ES-I3 (cell line): ENCODE measurements around the gene HBM.
"Not testable (repeated sequence)": the region's sequence is repeated elsewhere in the genome, so short reads cannot be mapped to it uniquely, and the experiment has no call there.

Experiments used
- H3K36me3 ChIP-seq: 2 replicates; pipeline ENCODE4 v1.6.1; 2013; ENCODE audit warnings: mild to moderate bottlenecking, low read length, control low read depth, moderate library complexity; ENCODE audit not compliant: insufficient read depth
- H3K4me1 ChIP-seq: 2 replicates; pipeline ENCODE4 v1.6.1; 2013; ENCODE audit warnings: mild to moderate bottlenecking, control low read depth, low read length; ENCODE audit not compliant: insufficient read depth
- H3K9ac ChIP-seq: 2 replicates; pipeline ENCODE4 v1.6.1; 2013; ENCODE audit warnings: low read depth, mild to moderate bottlenecking, low read length, moderate library complexity
- H3K9me3 ChIP-seq: 2 replicates; pipeline ENCODE4 v1.6.1; 2013; ENCODE audit warnings: mild to moderate bottlenecking, low read length, moderate library complexity; ENCODE audit not compliant: control insufficient read depth, insufficient read depth

Gene HBM

GRCh38 chr16:155031-155398 lies 10.8 kb upstream of the HBM start:
- H3K36me3 ChIP-seq = no peaks in the 10 kb centered on the region
- H3K4me1 ChIP-seq = no peaks in the 10 kb centered on the region
- H3K9me3 ChIP-seq = no peaks in the 10 kb centered on the region
- no peak overlapping the region for H3K9ac ChIP-seq

GRCh38 chr16:159136-159849 lies 6.5 kb upstream of the HBM start:
- H3K36me3 ChIP-seq = no peaks in the 10 kb centered on the region
- H3K4me1 ChIP-seq = no peaks in the 10 kb centered on the region
- no peak overlapping the region for H3K9ac ChIP-seq
- H3K9me3 ChIP-seq = no peaks in the 10 kb centered on the region

DNA sequence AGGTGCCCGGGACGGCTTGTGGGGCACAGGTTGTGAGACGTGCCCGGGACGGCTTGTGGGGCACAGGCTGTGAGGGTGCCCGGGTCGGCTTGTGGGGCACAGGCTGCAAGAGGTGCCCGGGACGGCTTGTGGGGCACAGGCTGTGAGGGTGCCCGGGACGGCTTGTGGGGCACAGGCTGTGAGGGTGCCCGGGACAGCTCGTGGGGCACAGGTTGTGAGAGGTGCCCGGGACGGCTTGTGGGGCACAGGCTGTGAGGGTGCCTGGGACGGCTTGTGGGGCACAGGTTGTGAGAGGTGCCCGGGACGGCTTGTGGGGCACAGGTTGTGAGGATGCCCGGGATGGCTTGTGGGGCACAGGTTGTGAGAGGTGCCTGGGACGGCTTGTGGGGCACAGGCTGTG lies 5.5 kb upstream of the HBM start:
- H3K9ac ChIP-seq, H3K36me3 ChIP-seq, H3K4me1 ChIP-seq, H3K9me3 ChIP-seq: not testable (repeated sequence)

DNA sequence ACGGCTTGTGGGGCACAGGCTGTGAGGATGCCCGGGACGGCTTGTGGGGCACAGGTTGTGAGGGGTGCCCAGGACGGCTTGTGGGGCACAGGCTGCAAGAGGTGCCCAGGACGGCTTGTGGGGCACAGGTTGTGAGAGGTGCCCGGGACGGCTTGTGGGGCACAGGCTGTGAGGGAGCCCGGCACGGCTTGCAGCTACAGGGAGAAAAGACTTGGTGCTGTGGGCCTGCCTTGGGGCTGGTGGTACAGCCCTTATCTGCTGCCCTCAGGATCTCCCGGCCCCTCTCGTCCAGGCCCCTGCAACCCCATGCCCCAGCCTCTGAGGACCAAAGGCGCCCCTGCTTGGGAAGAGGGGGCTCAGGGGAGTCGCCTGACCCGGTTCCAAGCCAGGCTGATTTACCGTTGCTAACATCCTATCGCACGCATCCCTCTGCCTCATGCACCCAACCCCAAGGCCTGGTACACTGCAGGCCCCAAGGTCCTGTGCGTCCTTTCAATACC lies 5.0 kb upstream of the HBM start:
- no peaks in the 10 kb centered on the region for H3K36me3 ChIP-seq
- no peaks in the 10 kb centered on the region for H3K4me1 ChIP-seq
- no peaks in the 10 kb centered on the region for H3K9me3 ChIP-seq
- no peak overlapping the region for H3K9ac ChIP-seq

GRCh38 chr16:162271-162991 lies 3.3 kb upstream of the HBM start:
- Histone ChIP-seq H3K9me3 (no peaks in the 10 kb centered on the region), H3K4me1 (0 out of 2 replicates have a peak, but pooled peaks cover 4% of the 10 kb centered on the region), H3K36me3 (no peaks in the 10 kb centered on the region), H3K9ac (no peak overlapping the region)

DNA sequence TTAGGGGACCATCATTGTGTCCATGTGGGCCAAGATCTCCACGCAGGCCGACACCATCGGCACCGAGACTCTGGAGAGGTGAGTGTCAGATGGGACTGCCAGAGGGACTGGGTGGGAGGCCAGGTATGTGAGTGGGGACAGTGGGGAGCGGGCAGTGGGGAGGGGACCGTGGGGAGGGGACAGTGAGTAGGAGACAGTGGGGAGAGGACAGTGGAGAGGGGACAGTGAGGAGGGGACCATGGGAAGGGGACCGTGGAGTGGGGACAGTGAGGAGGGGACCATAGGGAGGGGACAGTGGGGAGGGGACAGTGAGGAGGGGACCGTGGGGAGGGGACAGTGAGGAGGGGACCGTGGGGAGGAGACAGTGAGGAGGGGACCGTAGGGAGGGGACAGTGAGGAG lies 2.6 kb upstream of the HBM start:
- H3K4me1 ChIP-seq, H3K36me3 ChIP-seq, H3K9ac ChIP-seq, H3K9me3 ChIP-seq: not testable (repeated sequence)

- not testable (repeated sequence) for H3K9me3 ChIP-seq, H3K4me1 ChIP-seq, H3K9ac ChIP-seq, H3K36me3 ChIP-seq
These were observed 2.1 kb upstream of the HBM start for GRCh38 chr16:163696-164095.

- H3K36me3 ChIP-seq, H3K4me1 ChIP-seq, H3K9me3 ChIP-seq, H3K9ac ChIP-seq: not testable (repeated sequence)
These were observed 1.5 kb upstream of the HBM start for GRCh38 chr16:164134-164823.

DNA sequence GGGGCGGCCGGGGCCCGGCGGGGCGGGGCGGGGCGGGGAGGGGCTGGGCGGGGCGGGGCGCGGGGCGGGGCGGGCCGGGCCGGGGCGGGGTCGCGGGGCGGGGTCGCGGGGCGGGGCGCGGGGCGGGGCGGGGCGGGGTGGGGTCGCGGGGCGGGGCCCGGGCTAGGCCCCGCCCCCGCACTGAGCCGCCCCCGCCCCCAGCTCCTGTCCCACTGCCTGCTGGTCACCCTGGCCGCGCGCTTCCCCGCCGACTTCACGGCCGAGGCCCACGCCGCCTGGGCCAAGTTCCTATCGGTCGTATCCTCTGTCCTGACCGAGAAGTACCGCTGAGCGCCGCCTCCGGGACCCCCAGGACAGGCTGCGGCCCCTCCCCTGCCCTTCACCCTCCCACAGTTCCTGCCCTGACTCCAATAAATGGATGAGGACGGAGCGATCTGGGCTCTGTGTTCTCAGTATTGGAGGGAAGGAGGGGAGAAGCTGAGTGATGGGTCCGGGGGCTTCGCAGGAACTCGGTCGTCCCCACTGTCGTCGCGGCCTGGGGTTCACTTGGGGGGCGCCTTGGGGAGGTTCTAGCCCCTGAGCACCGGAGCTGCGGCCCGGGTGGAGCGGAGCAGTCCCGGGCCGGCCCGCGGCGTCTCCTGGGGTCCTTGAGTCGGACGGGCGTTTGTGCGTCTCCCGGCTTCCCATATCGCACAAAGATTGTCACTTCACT lies 795 bp upstream of the HBM start:
- H3K4me1 ChIP-seq = 0 out of 2 replicates have a peak, but pooled peaks cover 4% of the 10 kb centered on the region
- H3K9ac ChIP-seq = peak overlapping the region; percentile 38; the same call in 1 of the 2 replicates
- H3K9me3 ChIP-seq = no peaks in the 10 kb centered on the region
- H3K36me3 ChIP-seq = no peaks in the 10 kb centered on the region

DNA sequence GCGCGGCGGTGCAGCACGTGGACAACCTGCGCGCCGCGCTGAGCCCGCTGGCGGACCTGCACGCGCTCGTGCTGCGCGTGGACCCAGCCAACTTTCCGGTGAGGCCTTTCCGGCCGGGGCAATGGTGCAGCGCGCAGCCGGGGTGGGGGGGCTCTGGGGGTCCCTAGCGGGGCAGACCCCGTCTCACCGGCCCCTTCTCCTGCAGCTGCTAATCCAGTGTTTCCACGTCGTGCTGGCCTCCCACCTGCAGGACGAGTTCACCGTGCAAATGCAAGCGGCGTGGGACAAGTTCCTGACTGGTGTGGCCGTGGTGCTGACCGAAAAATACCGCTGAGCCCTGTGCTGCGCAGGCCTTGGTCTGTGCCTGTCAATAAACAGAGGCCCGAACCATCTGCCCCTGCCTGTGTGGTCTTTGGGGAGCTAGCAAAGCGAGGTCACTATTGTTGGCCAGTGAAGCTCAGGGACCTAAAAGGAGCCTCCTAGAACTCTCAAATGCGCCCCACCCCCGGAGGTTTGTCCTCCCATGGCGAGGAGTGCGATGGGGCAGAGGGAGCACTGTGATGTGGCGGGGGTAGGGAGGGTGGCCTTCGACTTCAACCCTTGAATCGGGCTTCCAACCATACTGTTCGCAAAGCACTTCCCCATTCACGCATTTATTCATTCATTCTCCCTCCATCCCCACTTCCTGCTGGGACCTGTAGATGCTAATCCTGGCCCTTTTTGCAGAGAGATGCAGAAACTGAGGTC lies 770 bp downstream of the HBM start:
- Histone ChIP-seq H3K9me3 (no peaks in the 10 kb centered on the region), H3K4me1 (0 out of 2 replicates have a peak, but pooled peaks cover 4% of the 10 kb centered on the region), H3K9ac (peak overlapping the region; percentile 11; the same call in 1 of the 2 replicates), H3K36me3 (no peaks in the 10 kb centered on the region)

- Histone ChIP-seq H3K36me3 (no peaks in the 10 kb centered on the region), H3K4me1 (0 out of 2 replicates have a peak, but pooled peaks cover 4% of the 10 kb centered on the region), H3K9ac (no peak overlapping the region), H3K9me3 (no peaks in the 10 kb centered on the region)
These were observed 1.4 kb downstream of the HBM start for GRCh38 chr16:167122-167690.

DNA sequence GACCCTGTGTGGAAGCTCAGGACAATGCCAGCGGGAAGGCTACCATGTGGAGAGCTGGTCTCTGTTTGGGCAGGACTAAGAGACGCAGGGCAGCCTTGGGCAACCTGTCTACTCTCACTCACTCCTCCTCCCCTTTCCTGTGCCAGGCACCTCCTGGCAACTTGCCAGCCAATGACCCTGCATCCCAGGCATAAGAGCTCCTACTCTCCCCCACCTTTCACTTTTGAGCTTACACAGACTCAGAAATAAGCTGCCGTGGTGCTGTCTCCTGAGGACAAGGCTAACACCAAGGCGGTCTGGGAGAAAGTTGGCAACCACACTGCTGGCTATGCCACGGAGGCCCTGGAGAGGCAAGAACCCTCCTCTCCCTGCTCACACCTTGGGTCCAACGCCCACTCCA lies 2.6 kb downstream of the HBM start:
- Histone ChIP-seq H3K9me3 (no peaks in the 10 kb centered on the region), H3K36me3 (no peaks in the 10 kb centered on the region), H3K4me1 (0 out of 2 replicates have a peak, but pooled peaks cover 4% of the 10 kb centered on the region), H3K9ac (no peak overlapping the region)

DNA sequence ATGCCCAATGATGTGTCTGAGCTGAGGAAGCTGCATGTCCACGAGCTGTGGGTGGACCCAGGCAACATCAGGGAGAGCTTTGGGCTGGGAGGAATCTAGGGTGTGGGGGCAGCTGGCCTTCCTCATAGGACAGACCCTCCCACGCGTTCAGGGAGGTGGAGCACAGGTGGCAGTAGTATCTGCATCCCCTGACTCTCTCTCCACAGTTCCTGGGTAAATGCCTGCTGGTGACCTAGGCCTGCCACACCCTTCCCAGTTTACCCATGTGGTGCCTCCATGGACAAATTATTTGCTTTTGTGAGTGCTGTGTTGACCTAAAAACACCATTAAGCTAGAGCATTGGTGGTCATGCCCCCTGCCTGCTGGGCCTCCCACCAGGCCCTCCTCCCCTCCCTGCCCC lies 3.2 kb downstream of the HBM start:
- Histone ChIP-seq H3K9me3 (no peaks in the 10 kb centered on the region), H3K36me3 (no peaks in the 10 kb centered on the region)

More for the DNA sequence above, 3.2 kb downstream of the HBM start:
- no peak overlapping the region for H3K9ac ChIP-seq
- H3K4me1 ChIP-seq = 0 out of 2 replicates have a peak, but pooled peaks cover 4% of the 10 kb centered on the region
